ENCODE data around the gene SPATA21.
A peak's percentile ranks its signal among the peaks of the same experiment; 100 is the strongest.

SPATA21 gene

DNA sequence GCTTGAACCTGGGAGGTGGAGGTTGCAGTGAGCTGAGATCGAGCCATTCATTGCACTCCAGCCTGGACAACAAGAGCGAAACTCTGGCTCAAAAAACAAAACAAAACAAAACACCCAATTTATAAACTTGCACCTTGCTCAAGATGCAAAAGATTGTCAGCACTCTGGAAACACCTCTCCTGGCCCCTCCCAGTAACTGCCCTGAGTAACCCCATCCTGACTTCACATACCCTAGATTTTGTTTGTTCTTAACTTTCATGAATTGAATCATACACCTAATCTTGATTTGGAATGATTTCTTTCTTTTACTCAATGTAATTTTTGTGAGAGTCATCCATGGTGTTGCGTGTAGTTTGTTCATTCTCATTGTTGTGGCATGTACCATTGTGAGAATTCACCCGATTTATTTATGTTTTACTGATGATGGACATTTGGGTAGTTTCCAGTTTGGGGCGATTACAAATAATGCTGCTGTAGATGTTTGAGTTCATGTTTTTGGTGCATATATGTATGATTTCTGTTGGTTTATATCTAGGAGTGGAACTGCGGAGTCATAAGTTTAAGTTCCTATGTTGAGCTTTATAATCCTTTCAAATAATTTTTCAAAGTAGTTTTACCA, 13.7 kb upstream of the SPATA21 start:
- no peak for DNase-seq

GRCh38 chr1:16449666-16450065, 12.4 kb upstream of the SPATA21 start:
- no peak for DNase-seq

DNA sequence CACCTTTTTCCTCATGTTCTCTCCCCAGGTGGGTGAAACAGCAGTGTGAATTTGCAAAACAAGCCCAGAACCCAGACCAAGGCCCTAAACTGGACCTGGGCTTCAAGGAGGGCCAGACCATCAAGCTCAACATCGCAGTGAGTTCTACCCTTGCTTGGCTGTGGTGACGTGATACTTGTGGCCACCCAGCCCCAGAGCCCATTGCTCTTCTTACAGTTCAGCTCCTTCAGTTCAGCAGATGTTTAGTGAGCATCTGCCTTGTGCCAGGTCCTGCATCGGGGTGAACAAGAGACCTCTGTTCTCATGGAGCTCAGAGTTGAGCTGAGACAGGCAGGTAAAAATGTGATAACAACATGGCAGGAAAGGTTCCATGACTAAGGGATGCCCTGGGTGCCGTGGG, 11.8 kb upstream of the SPATA21 start:
- no peak for DNase-seq

- no peak for DNase-seq
These were observed 10.4 kb upstream of the SPATA21 start for GRCh38 chr1:16447641-16448040.

DNA sequence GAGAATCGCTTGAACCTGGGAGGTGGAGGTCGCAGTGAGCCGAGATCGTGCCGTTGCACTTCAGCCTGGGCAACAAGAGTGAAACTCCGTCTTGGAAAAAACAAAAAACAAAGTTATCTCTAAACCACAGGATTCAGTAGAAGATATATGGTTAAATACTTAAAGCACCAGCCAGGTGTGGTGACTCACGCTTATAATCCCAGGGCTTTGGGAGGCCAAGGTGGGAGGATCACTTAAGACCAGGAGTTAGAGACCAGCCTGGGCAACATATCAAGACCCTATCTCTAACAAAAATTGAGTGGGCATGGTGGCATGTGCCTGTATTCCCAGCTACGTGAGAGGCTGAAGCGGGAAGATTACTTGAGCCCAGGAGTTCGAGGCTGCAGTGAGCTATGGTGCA, 8.9 kb upstream of the SPATA21 start:
- DNase-seq: no peak

- no peak for DNase-seq
These were observed 7.8 kb upstream of the SPATA21 start for GRCh38 chr1:16445052-16445451.

- no peak for DNase-seq
These were observed 6.9 kb upstream of the SPATA21 start for GRCh38 chr1:16443975-16444770.

GRCh38 chr1:16442941-16443340, 5.7 kb upstream of the SPATA21 start:
- no peak for DNase-seq

DNA sequence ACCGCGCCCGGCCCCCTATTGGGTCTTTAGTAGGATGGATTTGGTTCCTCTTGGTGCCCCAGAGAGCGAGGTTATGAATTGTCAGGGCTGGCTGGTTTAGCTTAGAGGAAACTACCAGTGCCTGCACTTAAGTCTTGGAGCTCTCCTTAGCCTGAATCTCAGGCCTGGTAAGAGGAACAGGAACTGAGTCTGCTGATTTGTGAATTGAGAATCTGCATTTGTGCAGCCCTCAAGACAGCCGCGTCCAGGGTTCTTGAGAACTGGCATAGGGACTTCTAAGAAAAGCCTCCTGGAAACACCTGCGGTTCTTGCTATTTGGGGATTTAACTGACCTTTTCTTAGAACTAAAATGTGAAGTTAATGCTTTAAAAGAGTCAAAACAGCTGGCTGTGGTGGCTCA, 5.0 kb upstream of the SPATA21 start:
- DNase-seq: no peak

DNA sequence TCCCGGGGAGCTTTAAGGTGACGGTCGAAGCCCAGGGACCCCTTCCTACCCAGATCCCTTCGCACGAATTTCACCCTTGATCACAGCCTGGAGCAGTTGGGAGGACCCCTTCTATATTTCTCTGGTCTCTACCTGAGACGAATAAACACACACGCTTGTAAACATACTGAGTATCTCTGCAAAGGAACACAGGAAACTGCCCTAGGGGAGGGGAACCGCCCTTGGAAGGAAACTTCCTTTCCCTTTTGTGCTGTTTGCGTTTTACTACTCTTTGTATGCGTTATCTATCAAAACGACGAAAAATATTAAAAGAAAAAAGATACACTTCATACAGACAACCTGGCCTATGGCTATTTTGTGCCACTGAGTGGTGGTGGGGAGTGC, 4.0 kb upstream of the SPATA21 start:
- no peak for DNase-seq

- DNase-seq: peak; percentile 92
These were observed 3.5 kb upstream of the SPATA21 start, which contains the start of gene NECAP2 for GRCh38 chr1:16440470-16441281. Gene NECAP2, plus strand, starts transcription at chr1:16440724. Its CDS starts 38 bp downstream, at chr1:16440762.

DNA sequence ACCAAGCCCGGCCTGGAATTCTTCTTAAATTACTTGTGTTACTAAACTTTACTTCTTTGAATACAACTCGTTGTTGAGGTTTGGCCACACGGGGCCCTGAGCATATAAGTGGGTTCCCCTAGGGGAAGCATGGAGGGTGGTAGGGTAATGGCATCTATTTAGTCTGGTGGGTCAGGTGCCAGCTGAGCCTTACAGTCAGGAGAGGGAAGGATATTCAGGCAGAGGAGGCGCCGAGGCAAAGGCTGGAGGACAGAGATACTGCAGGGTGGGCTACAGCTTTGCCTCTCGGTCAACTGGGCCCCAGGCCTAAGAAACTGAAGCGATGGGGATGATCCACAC, 2.9 kb upstream of the SPATA21 start:
- DNase-seq: no peak

- DNase-seq: no peak
These were observed 1.7 kb upstream of the SPATA21 start for GRCh38 chr1:16438924-16439323.

DNA sequence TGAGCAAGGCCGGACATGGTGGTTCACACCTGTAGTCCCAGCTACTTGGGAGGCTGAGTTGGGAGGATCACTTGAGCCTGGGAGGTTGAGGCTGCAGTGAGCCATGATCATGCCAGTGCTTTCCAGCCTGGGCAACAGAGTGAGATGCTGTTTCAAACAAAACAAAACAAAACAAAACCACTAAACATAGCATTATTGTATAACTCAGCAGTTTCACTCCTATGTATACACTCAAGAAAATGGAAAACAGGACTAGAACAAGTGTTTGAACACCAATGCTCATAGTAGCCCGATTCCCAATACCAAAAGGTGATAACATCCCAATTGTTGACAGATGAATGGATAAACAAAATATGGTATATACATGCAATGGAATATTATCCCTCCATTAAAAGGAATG, 1.3 kb upstream of the SPATA21 start:
- no peak for DNase-seq

- DNase-seq: no peak
These were observed 2.7 kb downstream of the SPATA21 start for GRCh38 chr1:16434501-16434900.

DNA sequence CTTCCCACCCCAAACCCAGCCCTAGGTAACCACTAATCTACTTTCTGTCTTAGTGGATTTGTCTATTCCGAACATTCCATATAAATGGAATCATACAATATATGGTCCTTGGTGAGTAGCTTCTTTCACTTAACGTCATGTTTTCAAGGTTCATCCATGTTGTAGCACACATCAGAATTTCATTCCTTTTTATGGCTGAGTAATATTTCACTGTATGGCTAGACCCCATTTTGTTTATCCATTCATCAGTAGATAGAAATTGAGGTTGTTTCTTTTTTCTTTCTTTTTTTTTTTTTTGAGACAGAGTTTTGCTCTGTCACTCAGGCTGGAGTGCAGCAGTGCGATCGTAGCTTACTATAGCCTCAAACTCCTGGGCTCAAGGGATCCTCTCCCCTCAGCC, 3.2 kb downstream of the SPATA21 start:
- DNase-seq: no peak

DNA sequence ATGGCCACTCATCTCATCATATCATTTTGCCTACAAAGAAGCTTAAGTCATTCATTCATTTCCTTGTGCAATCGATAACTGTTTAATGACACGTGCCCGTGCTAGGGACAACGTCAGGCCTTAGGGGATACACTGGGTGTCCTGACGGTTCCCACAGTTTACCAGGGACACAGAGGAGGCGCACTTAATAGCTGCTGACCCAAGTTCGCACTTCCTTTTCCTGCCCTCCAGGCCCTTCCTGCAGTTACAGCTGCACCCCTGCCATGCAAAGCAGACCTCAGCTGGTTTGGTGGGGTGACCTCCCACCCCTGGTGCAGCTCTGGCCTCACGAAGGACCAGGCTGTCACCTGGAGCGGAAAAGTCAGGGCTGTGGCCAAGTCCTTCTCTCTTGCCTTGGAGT, 4.2 kb downstream of the SPATA21 start:
- no peak for DNase-seq

GRCh38 chr1:16430606-16431005, 6.6 kb downstream of the SPATA21 start:
- no peak for DNase-seq

- DNase-seq: no peak
These were observed 11.8 kb downstream of the SPATA21 start for GRCh38 chr1:16425125-16426025.

- no peak for DNase-seq
These were observed 15.2 kb downstream of the SPATA21 start for GRCh38 chr1:16422041-16422440.

DNA sequence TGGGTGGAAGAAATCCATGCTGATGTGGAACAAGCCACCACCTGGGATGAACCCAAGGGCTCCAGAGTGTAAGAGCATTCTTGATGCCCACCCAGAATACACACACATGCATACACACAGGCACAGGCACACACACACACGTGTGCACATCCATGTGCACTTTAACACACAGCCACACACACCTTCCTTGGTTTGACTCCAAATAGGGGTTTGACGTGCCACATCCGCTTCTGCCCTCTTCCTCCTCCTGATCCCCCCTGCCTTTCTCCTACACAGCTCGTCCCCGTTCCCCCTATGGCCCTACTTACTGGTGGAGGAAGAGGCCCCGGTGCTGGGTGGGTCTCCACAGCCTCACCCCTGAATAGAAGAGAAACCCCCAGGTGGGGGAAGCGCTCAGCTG, 16.0 kb downstream of the SPATA21 start:
- DNase-seq: no peak

GRCh38 chr1:16420424-16421118, 16.7 kb downstream of the SPATA21 start:
- DNase-seq: no peak
